ENCODE measurements around the gene RNASEH2B.

RNASEH2B gene

GRCh38 chr13:50916701-50917184 is 7.2 kb downstream of the RNASEH2B start:
- H3K4me1 ChIP-seq (ENCODE audit: insufficient read depth, low read length, poor library complexity, severe bottlenecking) = peaks cover 67% of the 10 kb centered on the region
- H3K9me3 ChIP-seq (ENCODE audit: insufficient read depth, low read depth, low read length) = peaks cover 9% of the 10 kb centered on the region
- TF ChIP-seq EZH2phosphoT487 (IDR thresholded peaks at IDR 0.05; ENCODE audit: borderline replicate concordance) = no peak
- no peak for TF ChIP-seq CTCF (conservative IDR thresholded peaks at IDR 0.05; ENCODE audit: low read length)
- peak overlapping the region; percentile 89 for H3K4me2 ChIP-seq (ENCODE audit: low read depth, low read length, poor library complexity, severe bottlenecking)
- H3K9me2 ChIP-seq (replicated peaks; ENCODE audit: low read depth, low read length) = no peaks in the 10 kb centered on the region
- H3K27me3 ChIP-seq (ENCODE audit: insufficient read depth, low read length, poor library complexity, severe bottlenecking) = no peaks in the 10 kb centered on the region
- no peak overlapping the region for H2AFZ ChIP-seq (ENCODE audit: low read length)
- peaks cover 79% of the 10 kb centered on the region for H4K20me1 ChIP-seq (ENCODE audit: insufficient read depth, low read length, poor library complexity, severe bottlenecking)
- H3F3A ChIP-seq (ENCODE audit: low read depth) = no peaks in the 10 kb centered on the region
- peak overlapping the region; percentile 98 for H3K9ac ChIP-seq (ENCODE audit: low read depth, low read length, poor library complexity, severe bottlenecking)
- H3K79me2 ChIP-seq (ENCODE audit: insufficient read depth, low read length) = peaks cover 98% of the 10 kb centered on the region
- H3K4me3 ChIP-seq (ENCODE audit: low read length, poor library complexity, severe bottlenecking) = peak overlapping the region; percentile 87
- peaks cover 12% of the 10 kb centered on the region for H3K36me3 ChIP-seq (ENCODE audit: insufficient read depth, low read length)

- Histone ChIP-seq H2AFZ (ENCODE audit: low read length) (no peak overlapping the region), H3K4me1 (ENCODE audit: insufficient read depth, low read length, poor library complexity, severe bottlenecking) (peaks cover 62% of the 10 kb centered on the region), H3K4me3 (ENCODE audit: low read length, poor library complexity, severe bottlenecking) (peak overlapping the region; percentile 87), H4K20me1 (ENCODE audit: insufficient read depth, low read length, poor library complexity, severe bottlenecking) (peaks cover 83% of the 10 kb centered on the region), H3K36me3 (ENCODE audit: insufficient read depth, low read length) (peaks cover 21% of the 10 kb centered on the region), H3K79me2 (ENCODE audit: insufficient read depth, low read length) (peaks cover 99% of the 10 kb centered on the region), H3K9me3 (ENCODE audit: insufficient read depth, low read depth, low read length) (peaks cover 17% of the 10 kb centered on the region), H3K9ac (ENCODE audit: low read depth, low read length, poor library complexity, severe bottlenecking) (peak overlapping the region; percentile 98), H3K9me2 (replicated peaks; ENCODE audit: low read depth, low read length) (no peaks in the 10 kb centered on the region), H3F3A (ENCODE audit: low read depth) (no peaks in the 10 kb centered on the region), H3K27me3 (ENCODE audit: insufficient read depth, low read length, poor library complexity, severe bottlenecking) (no peaks in the 10 kb centered on the region), H3K4me2 (ENCODE audit: low read depth, low read length, poor library complexity, severe bottlenecking) (peak overlapping the region; percentile 89)
- TF ChIP-seq CTCF (conservative IDR thresholded peaks at IDR 0.05; ENCODE audit: low read length) (no peak), EZH2phosphoT487 (IDR thresholded peaks at IDR 0.05; ENCODE audit: borderline replicate concordance) (no peak)
Observed at GRCh38 chr13:50917572-50917971, 8.0 kb downstream of the RNASEH2B start.

- no peaks in the 10 kb centered on the region for H3F3A ChIP-seq (ENCODE audit: low read depth)
- H2AFZ ChIP-seq (ENCODE audit: low read length) = no peak overlapping the region
- H3K27me3 ChIP-seq (ENCODE audit: insufficient read depth, low read length, poor library complexity, severe bottlenecking) = no peaks in the 10 kb centered on the region
- H4K20me1 ChIP-seq (ENCODE audit: insufficient read depth, low read length, poor library complexity, severe bottlenecking) = peaks cover 80% of the 10 kb centered on the region
- TF ChIP-seq CTCF (conservative IDR thresholded peaks at IDR 0.05; ENCODE audit: low read length) (no peak), EZH2phosphoT487 (IDR thresholded peaks at IDR 0.05; ENCODE audit: borderline replicate concordance) (no peak)
- H3K9me3 ChIP-seq (ENCODE audit: insufficient read depth, low read depth, low read length) = peaks cover 27% of the 10 kb centered on the region
- H3K4me2 ChIP-seq (ENCODE audit: low read depth, low read length, poor library complexity, severe bottlenecking) = peak overlapping the region; percentile 58
- H3K79me2 ChIP-seq (ENCODE audit: insufficient read depth, low read length) = peaks cover 99% of the 10 kb centered on the region
- H3K9me2 ChIP-seq (replicated peaks; ENCODE audit: low read depth, low read length) = no peaks in the 10 kb centered on the region
- peak overlapping the region; percentile 37 for H3K4me3 ChIP-seq (ENCODE audit: low read length, poor library complexity, severe bottlenecking)
- peaks cover 31% of the 10 kb centered on the region for H3K36me3 ChIP-seq (ENCODE audit: insufficient read depth, low read length)
- peak overlapping the region; percentile 12 for H3K9ac ChIP-seq (ENCODE audit: low read depth, low read length, poor library complexity, severe bottlenecking)
- peaks cover 52% of the 10 kb centered on the region for H3K4me1 ChIP-seq (ENCODE audit: insufficient read depth, low read length, poor library complexity, severe bottlenecking)
Observed at GRCh38 chr13:50918567-50918966, 9.0 kb downstream of the RNASEH2B start.
